Measurements from ENCODE around the gene KIAA0513.

The KIAA0513 gene

GRCh38 chr16:85126705-85127378, 99.2 kb downstream of the KIAA0513 start:
- no peaks in the 10 kb centered on the region for H3K4me1 ChIP-seq (ENCODE audit: insufficient read depth, low read length, severe bottlenecking)
- no peaks in the 10 kb centered on the region for H3F3A ChIP-seq (ENCODE audit: insufficient read depth, low read length)
- no peaks in the 10 kb centered on the region for H3K79me2 ChIP-seq (ENCODE audit: insufficient read depth, low read length)
- H3K4me3 ChIP-seq (ENCODE audit: low read depth, low read length, poor library complexity, severe bottlenecking): no peak overlapping the region
- no peaks in the 10 kb centered on the region for H3K9me3 ChIP-seq (ENCODE audit: low read length)
- no peaks in the 10 kb centered on the region for H3K9me2 ChIP-seq (ENCODE audit: low read depth, low read length)
- no peak overlapping the region for H3K4me2 ChIP-seq (ENCODE audit: low read length)
- peaks cover 6% of the 10 kb centered on the region; the same call in 1 of the 2 replicates for H3K27me3 ChIP-seq (ENCODE audit: insufficient read depth, low read length)
- no peak overlapping the region for H3K27ac ChIP-seq (ENCODE audit: low read depth, low read length, poor library complexity, severe bottlenecking)
- H3K36me3 ChIP-seq (ENCODE audit: insufficient read depth, low read length): no peaks in the 10 kb centered on the region
- H3K9ac ChIP-seq (ENCODE audit: low read length): no peak overlapping the region
- no peak for TF ChIP-seq EZH2 (IDR thresholded peaks at IDR 0.05; ENCODE audit: borderline replicate concordance, low read length)
- no peak for TF ChIP-seq CTCF (IDR thresholded peaks at IDR 0.05; ENCODE audit: low read length)
- H4K20me1 ChIP-seq (ENCODE audit: insufficient read depth, low read length): no peaks in the 10 kb centered on the region
- H2AFZ ChIP-seq (ENCODE audit: low read length): no peak overlapping the region

GRCh38 chr16:85127379-85127723, 99.8 kb downstream of the KIAA0513 start:
- Histone ChIP-seq H3K9me2 (ENCODE audit: low read depth, low read length) (no peaks in the 10 kb centered on the region), H3K4me1 (ENCODE audit: insufficient read depth, low read length, severe bottlenecking) (no peaks in the 10 kb centered on the region), H3K27me3 (ENCODE audit: insufficient read depth, low read length) (peaks cover 6% of the 10 kb centered on the region; the same call in 1 of the 2 replicates), H4K20me1 (ENCODE audit: insufficient read depth, low read length) (no peaks in the 10 kb centered on the region), H3F3A (ENCODE audit: insufficient read depth, low read length) (no peaks in the 10 kb centered on the region), H2AFZ (ENCODE audit: low read length) (no peak overlapping the region), H3K27ac (ENCODE audit: low read depth, low read length, poor library complexity, severe bottlenecking) (no peak overlapping the region), H3K79me2 (ENCODE audit: insufficient read depth, low read length) (no peaks in the 10 kb centered on the region), H3K9ac (ENCODE audit: low read length) (no peak overlapping the region), H3K36me3 (ENCODE audit: insufficient read depth, low read length) (no peaks in the 10 kb centered on the region), H3K4me2 (ENCODE audit: low read length) (no peak overlapping the region), H3K9me3 (ENCODE audit: low read length) (no peaks in the 10 kb centered on the region), H3K4me3 (ENCODE audit: low read depth, low read length, poor library complexity, severe bottlenecking) (no peak overlapping the region)
- no peak for TF ChIP-seq EZH2 (IDR thresholded peaks at IDR 0.05; ENCODE audit: borderline replicate concordance, low read length)

- Histone ChIP-seq H3K4me2 (ENCODE audit: low read length) (no peak overlapping the region), H3K27me3 (ENCODE audit: insufficient read depth, low read length) (peaks cover 6% of the 10 kb centered on the region; the same call in 1 of the 2 replicates), H3K9me3 (ENCODE audit: low read length) (no peaks in the 10 kb centered on the region), H3K9ac (ENCODE audit: low read length) (no peak overlapping the region), H3K4me1 (ENCODE audit: insufficient read depth, low read length, severe bottlenecking) (no peaks in the 10 kb centered on the region), H3K36me3 (ENCODE audit: insufficient read depth, low read length) (no peaks in the 10 kb centered on the region), H2AFZ (ENCODE audit: low read length) (no peak overlapping the region), H3F3A (ENCODE audit: insufficient read depth, low read length) (no peaks in the 10 kb centered on the region), H3K9me2 (ENCODE audit: low read depth, low read length) (no peaks in the 10 kb centered on the region), H3K27ac (ENCODE audit: low read depth, low read length, poor library complexity, severe bottlenecking) (no peak overlapping the region), H3K4me3 (ENCODE audit: low read depth, low read length, poor library complexity, severe bottlenecking) (no peak overlapping the region), H3K79me2 (ENCODE audit: insufficient read depth, low read length) (no peaks in the 10 kb centered on the region), H4K20me1 (ENCODE audit: insufficient read depth, low read length) (no peaks in the 10 kb centered on the region)
- TF ChIP-seq EZH2 (IDR thresholded peaks at IDR 0.05; ENCODE audit: borderline replicate concordance, low read length) (no peak), CTCF (IDR thresholded peaks at IDR 0.05; ENCODE audit: low read length) (no peak)
Observed at GRCh38 chr16:85128079-85128837, 100.7 kb downstream of the KIAA0513 start.

Measured in OCI-LY1 (cell line).